Renal pelvis (tissue), 12 donors: ENCODE results near the gene HS6ST3. TPM values are rescaled to one million over a fixed set of nuclear protein-coding genes. Genes with fewer than 3 reads are reported as not detected.
"Not testable (repeated sequence)": the region's sequence is repeated elsewhere in the genome, so short reads cannot be mapped to it uniquely, and the experiment has no call there.

Experiments used
- DNase-seq: peaks from one replicate; pipeline ENCODE4 v3.0.0-alpha.2; 2013
- long read RNA-seq, 16 experiments: transcript quantifications; one replicate each; lab custom pipeline, GENCODE V29; 2026
- polyA plus RNA-seq, 3 donors: library from polyadenylated mRNA; unstranded; fragments of 120-200 nt; gene quantifications; one replicate each; pipeline ENCODE4 v1.2.1, GENCODE V29; 2013; ENCODE audit not compliant: insufficient read length in 3 of 3

Gene HS6ST3
- 1 to 10 TPM; 2.5 to 2.9 (median 2.7) TPM for polyA plus RNA-seq
- long read RNA-seq, donor 1, full-length matches to known transcripts: 6 of 6 reads
- long read RNA-seq, donor 1, partial matches to known transcripts: 0 of 6 reads
- long read RNA-seq, donor 1, other reads (novel, unspliced or antisense): 0 of 6 reads
- long read RNA-seq, donor 2, full-length matches to known transcripts: 2 of 2 reads
- long read RNA-seq, donor 2, partial matches to known transcripts: 0 of 2 reads
- long read RNA-seq, donor 2, other reads (novel, unspliced or antisense): 0 of 2 reads
- long read RNA-seq, donor 3, full-length matches to known transcripts: 8 of 8 reads
- long read RNA-seq, donor 3, partial matches to known transcripts: 0 of 8 reads
- long read RNA-seq, donor 3, other reads (novel, unspliced or antisense): 0 of 8 reads
- long read RNA-seq, donor 4, full-length matches to known transcripts: 7 of 7 reads
- long read RNA-seq, donor 4, partial matches to known transcripts: 0 of 7 reads
- long read RNA-seq, donor 4, other reads (novel, unspliced or antisense): 0 of 7 reads
- long read RNA-seq, donor 5, full-length matches to known transcripts: 1 of 1 reads
- long read RNA-seq, donor 5, partial matches to known transcripts: 0 of 1 reads
- long read RNA-seq, donor 5, other reads (novel, unspliced or antisense): 0 of 1 reads
- long read RNA-seq, donor 6, full-length matches to known transcripts: 3 of 3 reads
- long read RNA-seq, donor 6, partial matches to known transcripts: 0 of 3 reads
- long read RNA-seq, donor 6, other reads (novel, unspliced or antisense): 0 of 3 reads
- long read RNA-seq, donor 7, full-length matches to known transcripts: 8 of 8 reads
- long read RNA-seq, donor 7, partial matches to known transcripts: 0 of 8 reads
- long read RNA-seq, donor 7, other reads (novel, unspliced or antisense): 0 of 8 reads
- long read RNA-seq, donor 8, full-length matches to known transcripts: 3 of 3 reads
- long read RNA-seq, donor 8, partial matches to known transcripts: 0 of 3 reads
- long read RNA-seq, donor 8, other reads (novel, unspliced or antisense): 0 of 3 reads
- long read RNA-seq, donor 9, full-length matches to known transcripts: 3 of 3 reads
- long read RNA-seq, donor 9, partial matches to known transcripts: 0 of 3 reads
- long read RNA-seq, donor 9, other reads (novel, unspliced or antisense): 0 of 3 reads
- long read RNA-seq, donor 10, full-length matches to known transcripts: 2 of 2 reads
- long read RNA-seq, donor 10, partial matches to known transcripts: 0 of 2 reads
- long read RNA-seq, donor 10, other reads (novel, unspliced or antisense): 0 of 2 reads
- long read RNA-seq, donor 11, full-length matches to known transcripts: 4 of 4 reads
- long read RNA-seq, donor 11, partial matches to known transcripts: 0 of 4 reads
- long read RNA-seq, donor 11, other reads (novel, unspliced or antisense): 0 of 4 reads
- long read RNA-seq, donor 12, full-length matches to known transcripts: 4 of 4 reads
- long read RNA-seq, donor 12, partial matches to known transcripts: 0 of 4 reads
- long read RNA-seq, donor 12, other reads (novel, unspliced or antisense): 0 of 4 reads
- long read RNA-seq, donor 13, full-length matches to known transcripts: 5 of 5 reads
- long read RNA-seq, donor 13, partial matches to known transcripts: 0 of 5 reads
- long read RNA-seq, donor 13, other reads (novel, unspliced or antisense): 0 of 5 reads
- long read RNA-seq, donor 14: 0 reads
- long read RNA-seq, donor 15: 0 reads
- long read RNA-seq, donor 16, full-length matches to known transcripts: 4 of 4 reads
- long read RNA-seq, donor 16, partial matches to known transcripts: 0 of 4 reads
- long read RNA-seq, donor 16, other reads (novel, unspliced or antisense): 0 of 4 reads

DNA sequence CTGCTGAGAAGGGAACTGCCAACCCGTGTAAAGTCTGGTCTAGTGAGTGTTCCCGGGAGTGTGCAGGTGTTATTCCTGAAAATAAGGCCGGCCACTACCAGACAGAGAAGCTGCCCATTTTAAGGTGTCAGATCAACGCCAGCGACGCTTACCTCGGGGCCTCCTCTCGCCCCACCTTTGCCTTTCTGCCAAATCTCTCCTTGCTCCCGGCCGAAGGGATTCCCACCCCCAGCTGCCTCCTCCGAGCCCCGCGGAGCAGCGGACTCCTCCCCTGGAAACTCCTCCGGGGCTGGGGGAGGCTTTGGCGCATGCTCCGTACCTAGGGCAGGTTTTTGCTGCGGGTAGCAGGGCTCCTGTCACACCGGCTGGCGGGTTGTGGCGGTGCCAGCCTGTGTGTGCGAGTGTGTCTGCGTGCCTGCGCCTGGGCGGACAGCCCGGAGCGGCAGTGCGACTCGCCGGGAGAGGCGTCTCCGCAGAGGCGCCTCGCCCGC lies at the start of gene HS6ST3:
HS6ST3 (plus strand) TSS at position 359 of the 491 bp plus-strand sequence.
- no peak for DNase-seq

- DNase-seq: no peak
Measured at GRCh38 chr13:96041326-96042110, 48.4 kb upstream of the HS6ST3 start.

- no peak for DNase-seq
Measured at GRCh38 chr13:96044238-96044637, 45.7 kb upstream of the HS6ST3 start.

DNA sequence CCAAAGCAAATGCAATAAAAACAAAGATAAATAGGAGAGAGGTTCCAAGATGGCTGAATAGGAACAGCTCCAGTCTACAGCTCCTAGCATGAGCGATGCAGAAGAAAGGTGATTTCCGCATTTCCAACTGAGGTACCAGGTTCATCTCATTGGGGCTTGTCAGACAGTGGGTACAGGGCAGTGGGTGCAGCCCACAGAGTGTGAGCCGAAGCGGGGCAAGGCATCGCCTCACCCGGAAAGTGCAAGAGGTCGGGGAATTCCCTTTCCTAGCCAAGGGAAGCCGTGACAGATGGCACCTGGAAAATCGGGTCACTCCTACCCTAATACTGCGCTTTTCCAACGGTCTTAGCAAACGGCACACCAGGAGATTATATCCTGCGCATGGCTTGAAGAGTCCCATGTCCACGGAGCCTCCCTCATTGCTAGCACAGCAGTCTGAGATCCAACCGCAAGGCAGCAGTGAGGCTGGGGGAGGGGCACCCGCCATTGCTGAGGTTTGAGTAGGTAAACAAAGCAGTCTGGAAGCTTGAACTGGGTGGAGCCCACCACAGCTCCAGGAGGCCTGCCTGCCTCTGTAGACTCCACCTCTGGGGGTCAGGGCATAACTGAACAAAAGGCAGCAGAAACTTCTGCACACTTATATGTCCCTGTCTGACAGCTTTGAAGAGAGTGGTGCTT lies 43.3 kb upstream of the HS6ST3 start:
- not testable (repeated sequence) for DNase-seq

GRCh38 chr13:96050955-96051354 lies 39.0 kb upstream of the HS6ST3 start:
- DNase-seq: not testable (repeated sequence)

- not testable (repeated sequence) for DNase-seq
Measured at GRCh38 chr13:96051491-96051890, 38.4 kb upstream of the HS6ST3 start.

DNA sequence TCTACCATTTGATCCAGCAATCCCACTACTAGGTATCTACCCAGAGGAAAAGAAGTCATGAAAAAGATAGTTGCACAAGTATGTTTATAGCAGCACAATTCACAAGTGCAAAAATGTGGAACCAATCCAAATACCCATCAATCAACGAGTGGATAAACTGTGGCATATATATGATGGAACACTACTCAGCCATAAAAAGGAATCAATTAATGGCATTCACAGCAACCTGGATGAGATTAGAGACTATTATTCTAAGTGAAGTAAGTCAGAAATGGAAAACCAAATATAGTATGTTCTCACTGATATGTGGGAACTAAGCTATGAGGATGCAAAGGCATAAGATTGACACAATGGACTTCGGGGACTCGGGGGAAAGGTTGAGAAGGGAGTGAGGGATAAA lies 38.0 kb upstream of the HS6ST3 start:
- not testable (repeated sequence) for DNase-seq

GRCh38 chr13:96052656-96053002 lies 37.3 kb upstream of the HS6ST3 start:
- DNase-seq: peak; percentile 38

- peak; percentile 92 for DNase-seq
Measured at GRCh38 chr13:96053003-96053703, 36.8 kb upstream of the HS6ST3 start, which contains the start of gene UGGT2. TSS of gene UGGT2 (minus strand) at chr13:96053401. CDS start at chr13:96053312, 89 bp downstream.

- no peak for DNase-seq
Measured at GRCh38 chr13:96065849-96066248, 24.1 kb upstream of the HS6ST3 start.

GRCh38 chr13:96068729-96069128 lies 21.2 kb upstream of the HS6ST3 start:
- no peak for DNase-seq

GRCh38 chr13:96071504-96071903 lies 18.4 kb upstream of the HS6ST3 start:
- no peak for DNase-seq

- DNase-seq: no peak
Measured at GRCh38 chr13:96072392-96072791, 17.5 kb upstream of the HS6ST3 start.

DNA sequence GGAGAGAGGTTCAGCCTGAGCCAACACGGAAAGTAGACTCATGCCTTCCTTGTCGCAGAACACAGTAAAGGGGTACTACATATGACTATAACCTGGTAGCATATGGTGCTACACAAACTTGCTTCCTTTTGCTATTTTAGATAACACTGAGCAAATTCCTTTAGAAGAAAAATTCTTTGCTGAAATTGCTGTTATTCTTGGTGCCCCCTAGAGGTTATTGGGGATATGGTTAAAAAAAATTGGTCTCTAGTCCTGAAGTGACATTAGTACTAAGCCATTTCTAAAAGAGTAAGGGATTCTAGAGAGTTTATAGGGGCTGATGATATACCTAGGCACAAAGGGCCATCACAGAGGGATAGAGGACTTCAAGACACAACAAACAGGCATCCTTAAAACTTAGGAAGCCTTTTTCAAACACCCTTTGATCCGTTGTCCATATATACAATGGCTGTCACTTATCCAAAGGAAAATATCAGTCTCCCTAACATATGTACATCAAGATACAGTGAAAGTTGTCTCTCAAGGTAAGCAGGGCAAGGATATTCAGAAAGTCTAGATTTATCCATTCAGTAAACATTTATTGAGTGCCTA lies 13.9 kb upstream of the HS6ST3 start:
- no peak for DNase-seq

DNA sequence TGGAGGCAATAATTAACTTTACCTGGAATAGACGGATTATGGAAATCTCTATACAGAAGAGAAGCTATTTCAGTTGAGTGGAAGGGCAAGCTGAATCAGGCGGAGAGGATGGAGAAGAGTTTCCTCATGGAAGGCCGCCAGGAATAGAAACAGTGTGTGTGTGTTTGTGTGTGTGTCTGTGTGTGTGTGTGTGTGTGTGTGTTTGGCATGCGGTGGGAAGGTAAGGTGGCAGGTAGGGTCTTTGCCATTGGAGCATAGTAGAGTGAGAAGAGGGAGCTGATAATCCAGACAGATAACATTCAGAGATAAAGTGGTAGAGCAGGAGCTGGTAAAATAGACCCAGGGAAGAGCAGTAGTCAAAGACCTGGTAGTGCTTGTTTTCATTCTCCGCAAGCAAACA lies 9.2 kb upstream of the HS6ST3 start:
- no peak for DNase-seq

DNA sequence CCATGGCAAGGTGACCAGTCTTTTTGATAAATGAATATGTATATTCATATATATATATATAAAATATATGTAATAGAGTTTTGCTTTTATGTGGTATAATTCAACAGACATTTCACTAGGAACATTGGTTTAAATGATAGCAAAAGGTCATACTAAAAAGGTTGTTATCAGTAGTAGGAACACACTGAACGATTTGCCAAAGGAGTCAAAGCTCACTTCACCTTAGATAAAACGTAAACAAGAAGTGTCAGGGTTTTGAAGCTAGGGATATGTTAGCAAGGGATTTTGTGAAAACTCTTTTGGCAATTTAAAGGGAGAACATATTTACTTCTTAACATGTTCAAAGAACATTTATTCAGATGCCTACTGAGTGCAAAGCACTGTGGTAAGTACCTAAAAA lies 8.0 kb upstream of the HS6ST3 start:
- no peak for DNase-seq

- DNase-seq: no peak
Measured at GRCh38 chr13:96082640-96083039, 7.3 kb upstream of the HS6ST3 start.

GRCh38 chr13:96086736-96087135 lies 3.2 kb upstream of the HS6ST3 start:
- no peak for DNase-seq
